HG03175 (cell line): ENCODE measurements around the gene PARP2.
"Not testable (repeated sequence)": the region's sequence is repeated elsewhere in the genome, so short reads cannot be mapped to it uniquely, and the experiment has no call there.

Experiments used
- ATAC-seq: cut with Tn5 transposase; IDR thresholded peaks from one replicate; pipeline ENCODE4 v1.9.1; 2021; ENCODE audit warnings: mild to moderate bottlenecking, moderate library complexity; ENCODE audit not compliant: unreplicated experiment

PARP2 gene

DNA sequence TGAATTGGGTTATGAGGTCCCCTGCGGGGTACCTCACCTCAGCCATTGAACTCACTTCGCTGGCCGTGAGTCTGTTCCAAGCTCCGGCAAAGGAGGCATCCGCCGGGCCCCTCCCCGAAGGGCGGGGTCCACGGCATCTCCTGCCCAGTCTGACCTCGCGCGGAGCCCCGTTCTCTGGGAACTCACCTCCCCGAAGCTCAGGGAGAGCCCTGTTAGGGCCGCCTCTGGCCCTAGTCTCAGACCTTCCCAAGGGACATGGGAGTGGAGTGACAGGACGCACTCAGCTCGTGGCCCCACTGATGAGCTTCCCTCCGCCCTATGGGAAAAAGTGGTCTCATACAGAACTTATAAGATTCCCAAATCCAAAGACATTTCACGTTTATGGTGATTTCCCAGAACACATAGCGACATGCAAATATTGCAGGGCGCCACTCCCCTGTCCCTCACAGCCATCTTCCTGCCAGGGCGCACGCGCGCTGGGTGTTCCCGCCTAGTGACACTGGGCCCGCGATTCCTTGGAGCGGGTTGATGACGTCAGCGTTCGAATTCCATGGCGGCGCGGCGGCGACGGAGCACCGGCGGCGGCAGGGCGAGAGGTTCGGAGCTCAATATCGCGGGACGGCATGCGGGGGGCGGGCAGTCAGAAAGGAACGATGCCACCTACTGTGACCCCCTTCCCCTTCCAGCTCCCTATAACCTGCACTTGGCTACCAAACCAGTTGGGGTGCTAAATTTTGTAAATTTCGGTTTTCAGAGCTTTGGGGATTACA is at the start of gene PARP2:
Gene PARP2 (plus strand): TSS at position 544 of the 770 bp plus-strand sequence. CDS start 7 bp downstream, at position 551.
- ATAC-seq, result peak; percentile 91

DNA sequence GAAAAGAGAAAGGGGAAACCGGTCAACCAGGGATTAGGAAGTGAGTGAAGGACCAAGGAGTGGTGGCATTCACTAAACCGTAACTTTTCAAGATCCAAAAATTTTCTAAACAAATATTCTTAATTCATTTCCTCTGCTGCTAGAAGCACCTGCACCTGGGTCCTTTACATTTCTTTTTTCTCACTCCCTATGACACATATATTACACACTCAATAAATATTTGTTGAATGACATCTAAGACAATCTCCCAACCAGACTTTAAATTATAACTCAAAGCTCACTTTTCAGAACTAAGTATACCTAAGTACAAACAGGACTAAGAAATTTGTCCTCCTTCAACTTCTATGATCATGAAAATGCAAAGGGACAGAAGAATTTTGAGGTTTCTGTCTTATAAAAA is 48.8 kb upstream of the PARP2 start:
- no peak for ATAC-seq

GRCh38 chr14:20295067-20295466 is 48.4 kb upstream of the PARP2 start:
- ATAC-seq, result peak; percentile 84

- ATAC-seq, result no peak
Observed at GRCh38 chr14:20302042-20302755, 41.2 kb upstream of the PARP2 start.

GRCh38 chr14:20305265-20306078 is 38.0 kb upstream of the PARP2 start, which contains the start of gene TTC5:
TTC5 (minus strand) TSS chr14:20305951; CDS start chr14:20305937, 14 bp downstream.
- peak; percentile 97 for ATAC-seq

- no peak for ATAC-seq
Observed at GRCh38 chr14:20306079-20306423, 37.4 kb upstream of the PARP2 start.

- ATAC-seq, result no peak
Observed at GRCh38 chr14:20314026-20314425, 29.4 kb upstream of the PARP2 start.

GRCh38 chr14:20317720-20318119 is 25.7 kb upstream of the PARP2 start:
- no peak for ATAC-seq

- no peak for ATAC-seq
Observed at GRCh38 chr14:20327005-20327869, 16.2 kb upstream of the PARP2 start.

- ATAC-seq, result no peak
Observed at GRCh38 chr14:20328705-20329104, 14.7 kb upstream of the PARP2 start.

DNA sequence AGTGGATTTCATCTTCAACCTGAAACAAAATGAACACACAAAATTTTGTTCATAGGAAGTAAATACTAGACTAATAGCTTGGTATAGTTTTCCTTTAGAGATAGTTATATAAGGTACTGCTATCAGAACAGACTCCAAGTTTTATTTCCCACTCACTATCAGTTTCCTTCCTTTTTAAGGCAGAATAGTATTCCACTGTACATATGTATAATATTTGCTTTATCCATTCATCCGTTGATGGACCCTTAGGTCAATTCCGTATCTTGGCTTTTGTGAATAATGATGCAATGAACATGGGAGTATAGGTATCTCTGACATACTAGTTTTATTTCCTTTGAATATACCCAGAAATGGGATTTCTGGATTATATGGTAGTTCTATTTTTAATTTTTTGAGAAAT is 14.1 kb upstream of the PARP2 start:
- no peak for ATAC-seq

GRCh38 chr14:20331053-20331613 is 12.3 kb upstream of the PARP2 start:
- ATAC-seq, result no peak

- peak; percentile 16 for ATAC-seq
Observed at GRCh38 chr14:20332431-20332787, 11.0 kb upstream of the PARP2 start.

GRCh38 chr14:20332788-20333493 is 10.5 kb upstream of the PARP2 start, which contains the start of gene CCNB1IP1:
CCNB1IP1 (minus strand) TSS chr14:20333279; CDS start chr14:20316523, 16,756 bp downstream.
- ATAC-seq, result peak; percentile 99

GRCh38 chr14:20333494-20333841 is 10.0 kb upstream of the PARP2 start:
- peak; percentile 13 for ATAC-seq

DNA sequence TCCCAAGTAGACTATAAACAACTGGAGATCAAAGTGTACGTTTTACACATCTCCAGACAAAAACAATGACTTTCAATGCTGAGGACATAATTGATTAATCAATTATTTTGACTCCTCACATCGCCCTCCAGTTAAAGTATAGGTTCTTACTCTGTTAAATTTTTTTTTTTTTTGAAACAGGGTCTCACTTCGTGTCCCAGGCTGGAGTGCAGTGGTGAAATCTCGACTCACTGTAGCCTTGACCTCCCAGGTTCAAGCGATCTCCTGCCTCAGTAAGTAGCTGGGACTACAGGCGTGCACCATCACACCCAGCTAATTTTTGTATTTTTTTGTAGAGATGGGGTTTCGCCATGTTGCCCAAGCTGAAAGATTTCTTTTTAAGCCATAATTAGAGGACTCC is 9.4 kb upstream of the PARP2 start:
- no peak for ATAC-seq

DNA sequence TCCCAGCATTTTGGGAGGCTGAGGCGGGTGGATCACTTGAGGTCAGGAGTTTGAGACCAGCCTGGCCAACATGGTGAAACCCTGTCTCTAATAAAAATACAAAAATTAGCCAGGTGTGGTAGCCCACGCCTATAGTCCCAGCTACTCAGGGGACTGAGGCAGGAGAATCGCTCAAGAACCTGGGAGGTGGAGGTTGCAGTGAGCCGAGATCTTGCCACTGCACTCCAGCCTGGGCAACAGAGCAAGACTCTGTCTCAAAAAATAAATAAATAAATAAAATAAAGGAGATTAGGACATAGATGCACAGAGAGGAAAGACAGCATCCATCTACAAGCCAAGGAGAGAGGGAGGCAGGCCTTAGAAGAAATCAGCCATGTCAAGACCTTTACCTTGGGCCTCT is 2.4 kb upstream of the PARP2 start:
- not testable (repeated sequence) for ATAC-seq

- ATAC-seq, result no peak
Observed at GRCh38 chr14:20341646-20342045, 1.8 kb upstream of the PARP2 start.

DNA sequence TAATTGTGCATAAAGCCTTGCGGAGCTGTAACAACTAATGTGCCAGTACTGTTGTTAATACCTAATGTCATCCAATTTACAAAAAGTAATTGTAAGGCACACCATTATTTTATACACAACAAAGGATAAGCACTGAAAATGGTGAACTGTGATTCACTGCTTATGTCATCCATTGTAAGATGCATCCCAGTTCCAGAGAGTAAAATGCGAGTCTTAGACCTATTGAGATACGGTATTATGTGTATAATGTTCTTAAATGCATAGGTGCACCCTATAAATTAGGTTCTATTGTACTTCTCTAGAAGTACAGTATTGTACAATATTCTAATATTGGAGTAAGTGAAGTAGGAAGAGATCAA is 406 bp downstream of the PARP2 start:
- no peak for ATAC-seq

- ATAC-seq, result no peak
Observed at GRCh38 chr14:20345366-20345765, 1.9 kb downstream of the PARP2 start.
